Inferior parietal cortex (tissue), 1 donor: ENCODE data around the gene SERPINB10.
A peak's percentile ranks its signal among the peaks of the same experiment; 100 is the strongest.

Source experiments
- DNase-seq: peaks from one replicate; pipeline ENCODE4 v3.0.0-alpha.2; 2016; ENCODE audit errors: extremely low spot score

SERPINB10 gene

GRCh38 chr18:63947051-63947790, 39.5 kb downstream of the SERPINB10 start:
- no peak for DNase-seq

GRCh38 chr18:63949068-63949737, 41.4 kb downstream of the SERPINB10 start, which contains the start of gene HMSD:
HMSD (plus strand) TSS chr18:63949301; CDS start chr18:63953456, 4,155 bp downstream.
- no peak for DNase-seq

- DNase-seq, result no peak
Measured at GRCh38 chr18:63951302-63951705, 43.5 kb downstream of the SERPINB10 start.

- DNase-seq, result no peak
Measured at GRCh38 chr18:63953811-63954210, 46.1 kb downstream of the SERPINB10 start.

- DNase-seq, result no peak
Measured at GRCh38 chr18:63956755-63957154, 49.0 kb downstream of the SERPINB10 start.

- DNase-seq, result no peak
Measured at GRCh38 chr18:63960891-63961290, 53.1 kb downstream of the SERPINB10 start.

- no peak for DNase-seq
Measured at GRCh38 chr18:63961435-63961980, 53.8 kb downstream of the SERPINB10 start.

- no peak for DNase-seq
Measured at GRCh38 chr18:63962137-63962536, 54.4 kb downstream of the SERPINB10 start.

- DNase-seq, result peak; percentile 70
Measured at GRCh38 chr18:63963615-63964256, 56.0 kb downstream of the SERPINB10 start.

GRCh38 chr18:63964908-63965307, 57.1 kb downstream of the SERPINB10 start:
- no peak for DNase-seq

- DNase-seq, result no peak
Measured at GRCh38 chr18:63965716-63966330, 58.1 kb downstream of the SERPINB10 start.

- peak; percentile 92 for DNase-seq
Measured at GRCh38 chr18:63969942-63970808, 62.4 kb downstream of the SERPINB10 start, which contains the start of gene SERPINB8. SERPINB8 (plus strand) TSS chr18:63970081; CDS start chr18:63978309, 8,228 bp downstream.

GRCh38 chr18:63970809-63971205, 63.0 kb downstream of the SERPINB10 start:
- DNase-seq, result peak; percentile 30

- peak; percentile 34 for DNase-seq
Measured at GRCh38 chr18:63971320-63972001, 63.7 kb downstream of the SERPINB10 start.

GRCh38 chr18:63972002-63972376, 64.2 kb downstream of the SERPINB10 start:
- DNase-seq, result no peak

GRCh38 chr18:63974991-63975390, 67.2 kb downstream of the SERPINB10 start:
- peak; percentile 45 for DNase-seq

- no peak for DNase-seq
Measured at GRCh38 chr18:63975628-63976027, 67.9 kb downstream of the SERPINB10 start.

- no peak for DNase-seq
Measured at GRCh38 chr18:63977040-63977439, 69.3 kb downstream of the SERPINB10 start.

GRCh38 chr18:63979409-63979920, 71.7 kb downstream of the SERPINB10 start:
- DNase-seq, result peak; percentile 83

- no peak for DNase-seq
Measured at GRCh38 chr18:63980027-63980426, 72.3 kb downstream of the SERPINB10 start.
